KOPT-K1 (cell line): ENCODE measurements around the gene MAPT.
"Not testable (repeated sequence)": the region's sequence is repeated elsewhere in the genome, so short reads cannot be mapped to it uniquely, and the experiment has no call there.

Experiments
- H3K27ac ChIP-seq: fragments of 200-600 bp; sonication (generic); 2 replicates; pipeline ENCODE4 v1.5.1; 2016; ENCODE audit warnings: antibody characterized with exemption, mild to moderate bottlenecking, low read depth, low read length; ENCODE audit not compliant: poor library complexity, severe bottlenecking
- H3K36me3 ChIP-seq: fragments of 200-600 bp; sonication (generic); 2 replicates; pipeline ENCODE4 v1.5.1; 2017; ENCODE audit warnings: antibody characterized with exemption, mild to moderate bottlenecking, low read length, moderate library complexity; ENCODE audit not compliant: insufficient read depth
- H3K9me3 ChIP-seq: fragments of 200-600 bp; sonication (generic); 2 replicates; pipeline ENCODE4 v1.5.1; 2017; ENCODE audit warnings: antibody characterized with exemption, low read length, mild to moderate bottlenecking; ENCODE audit not compliant: insufficient read depth, poor library complexity, severe bottlenecking

MAPT gene

DNA sequence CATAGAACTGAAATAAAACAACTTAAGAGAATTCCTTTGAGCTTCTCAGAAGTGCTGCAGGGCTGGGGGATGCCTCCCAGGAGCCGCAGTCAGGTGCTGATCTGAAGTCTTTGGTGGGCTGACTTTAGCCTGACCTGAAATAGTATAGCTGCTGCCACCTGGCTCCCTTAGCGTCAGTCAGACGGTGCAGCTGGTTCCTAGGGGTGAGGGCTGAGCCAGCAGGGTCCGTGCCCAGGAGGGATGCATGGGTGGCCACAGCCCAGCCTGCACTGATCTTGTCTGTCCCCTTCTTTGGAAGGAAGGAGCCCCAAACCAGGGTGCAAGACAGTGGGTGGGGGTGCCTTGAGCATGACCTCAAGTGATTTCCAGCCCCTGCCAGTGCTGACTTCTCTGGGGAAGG, 11.5 kb downstream of the MAPT start:
- no peaks in the 10 kb centered on the region for H3K9me3 ChIP-seq
- no peak overlapping the region for H3K27ac ChIP-seq
- no peaks in the 10 kb centered on the region for H3K36me3 ChIP-seq

DNA sequence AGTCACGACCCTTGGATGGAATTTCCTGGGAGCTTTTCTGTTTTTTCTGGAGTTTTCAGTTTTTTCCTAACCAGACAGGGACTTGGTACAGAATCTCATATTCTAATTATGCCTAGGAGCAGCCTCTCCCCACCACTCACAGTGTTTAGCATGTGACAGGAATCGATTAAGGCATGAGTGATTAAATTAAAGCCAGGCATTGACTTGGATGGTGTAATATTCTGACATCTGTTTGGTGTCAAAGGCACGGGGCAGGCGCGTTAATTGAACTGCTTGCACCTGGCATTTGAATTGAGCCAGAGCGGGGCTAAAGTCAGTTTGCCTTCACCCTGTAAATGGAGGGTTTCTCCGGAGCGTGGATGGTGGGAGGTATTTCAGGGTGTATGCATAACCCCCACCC, 11.9 kb downstream of the MAPT start:
- Histone ChIP-seq H3K27ac (no peak overlapping the region), H3K36me3 (no peaks in the 10 kb centered on the region), H3K9me3 (no peaks in the 10 kb centered on the region)

DNA sequence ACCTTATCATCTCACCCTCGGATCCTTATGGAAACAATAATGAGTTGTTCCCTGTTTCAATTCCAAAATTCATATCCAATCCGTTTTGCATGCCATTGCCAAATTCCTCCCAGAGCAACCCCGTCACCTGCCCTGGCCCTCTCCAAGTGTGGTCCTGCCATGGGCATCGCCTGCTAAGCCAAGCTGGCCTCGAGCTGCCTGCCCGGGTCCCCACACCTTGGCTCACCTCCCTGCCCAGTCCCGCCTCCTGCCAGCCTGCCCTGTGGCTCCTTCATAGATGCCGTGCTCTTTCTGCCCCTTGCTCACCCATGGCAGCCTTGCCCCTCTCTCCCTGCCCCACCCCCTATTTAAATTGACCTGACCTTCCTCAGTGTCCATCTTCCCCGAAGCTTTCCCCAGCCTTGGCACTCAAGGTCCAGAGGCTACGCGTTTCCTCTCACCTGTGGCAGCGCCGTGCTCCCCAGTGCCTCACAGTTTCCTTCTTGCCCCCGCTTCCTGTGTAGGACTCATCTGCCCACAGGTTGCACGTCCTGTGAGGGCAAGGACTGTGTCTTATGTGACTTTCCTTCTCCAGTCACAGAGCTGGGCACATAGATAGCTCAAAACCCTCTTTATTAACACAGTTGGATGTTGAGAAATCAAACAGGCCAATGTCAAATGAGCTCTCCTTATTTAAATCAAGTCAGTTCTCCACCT, 12.7 kb downstream of the MAPT start:
- Histone ChIP-seq H3K27ac (no peak overlapping the region), H3K9me3 (peaks cover 2% of the 10 kb centered on the region), H3K36me3 (no peaks in the 10 kb centered on the region)

DNA sequence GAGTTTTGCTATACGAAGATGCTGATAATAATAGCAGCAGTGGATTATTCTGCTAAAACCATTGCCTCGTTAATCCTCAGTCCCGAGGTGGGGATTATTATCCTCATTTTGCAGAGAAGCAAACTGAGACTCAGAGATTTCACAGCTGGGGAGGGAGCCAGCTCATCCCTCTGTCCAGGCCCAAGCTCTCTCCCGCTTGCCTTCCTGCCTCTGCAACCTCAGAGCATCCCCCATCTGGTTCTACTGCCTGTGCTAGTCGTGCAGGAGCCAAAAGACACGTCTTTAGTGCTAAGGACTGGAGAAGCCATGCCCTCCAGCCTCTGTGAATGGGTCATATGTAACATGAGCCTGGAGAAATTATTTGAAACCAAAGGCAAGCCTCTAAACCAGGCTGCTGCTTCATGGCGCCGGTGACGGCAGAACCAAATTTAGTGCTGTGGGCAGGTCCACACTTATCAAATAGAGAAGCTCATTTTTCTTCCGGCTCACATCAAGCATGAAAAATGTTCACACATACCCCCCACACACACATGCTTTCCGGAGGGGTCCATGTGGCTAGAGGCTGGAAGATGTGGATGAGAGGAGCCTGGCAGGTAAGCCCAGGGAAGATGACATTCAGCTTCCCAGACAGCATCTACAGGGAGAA, 13.5 kb downstream of the MAPT start:
- Histone ChIP-seq H3K27ac (no peak overlapping the region), H3K9me3 (peaks cover 10% of the 10 kb centered on the region), H3K36me3 (no peaks in the 10 kb centered on the region)

DNA sequence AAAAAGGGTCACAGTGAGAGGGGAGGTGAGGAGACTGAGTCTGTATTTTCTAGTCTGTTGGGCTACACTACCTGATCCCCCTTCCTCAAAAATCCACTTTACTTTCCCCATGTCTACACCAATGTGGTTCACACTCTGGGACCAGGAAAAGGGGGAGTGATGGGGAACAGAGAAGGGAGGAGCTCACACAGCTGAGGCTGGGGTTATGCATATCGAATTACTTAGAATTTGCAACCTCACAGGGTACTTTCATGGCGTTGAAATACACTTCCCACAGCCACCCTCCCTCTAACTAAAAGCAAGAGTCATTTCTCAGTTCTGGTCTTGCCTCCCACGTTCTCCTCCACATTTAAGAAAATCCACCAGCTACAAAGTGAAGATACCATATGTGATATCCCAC, 14.1 kb downstream of the MAPT start:
- Histone ChIP-seq H3K27ac (no peak overlapping the region), H3K36me3 (no peaks in the 10 kb centered on the region), H3K9me3 (peaks cover 16% of the 10 kb centered on the region)

DNA sequence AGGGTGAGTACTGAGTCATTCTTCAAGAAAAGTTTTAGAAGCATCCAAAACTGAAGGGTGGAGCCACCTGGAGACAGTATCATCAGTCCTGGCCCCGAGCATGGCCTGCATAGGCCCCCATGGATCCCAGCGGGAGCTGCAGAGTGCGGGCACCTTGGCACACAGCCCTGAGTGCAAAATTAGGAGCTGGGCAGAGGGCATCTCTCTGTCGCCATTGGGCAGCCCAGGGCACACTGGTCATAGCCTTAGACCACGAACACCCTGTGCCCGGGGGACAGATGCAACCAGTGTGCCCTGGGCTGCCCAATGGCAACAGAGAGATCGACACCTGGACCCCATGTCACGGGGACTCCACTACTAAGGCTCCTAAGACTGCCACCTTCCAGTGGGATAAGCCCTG, 14.6 kb downstream of the MAPT start:
- Histone ChIP-seq H3K27ac (no peak overlapping the region), H3K36me3 (no peaks in the 10 kb centered on the region), H3K9me3 (peaks cover 20% of the 10 kb centered on the region)

DNA sequence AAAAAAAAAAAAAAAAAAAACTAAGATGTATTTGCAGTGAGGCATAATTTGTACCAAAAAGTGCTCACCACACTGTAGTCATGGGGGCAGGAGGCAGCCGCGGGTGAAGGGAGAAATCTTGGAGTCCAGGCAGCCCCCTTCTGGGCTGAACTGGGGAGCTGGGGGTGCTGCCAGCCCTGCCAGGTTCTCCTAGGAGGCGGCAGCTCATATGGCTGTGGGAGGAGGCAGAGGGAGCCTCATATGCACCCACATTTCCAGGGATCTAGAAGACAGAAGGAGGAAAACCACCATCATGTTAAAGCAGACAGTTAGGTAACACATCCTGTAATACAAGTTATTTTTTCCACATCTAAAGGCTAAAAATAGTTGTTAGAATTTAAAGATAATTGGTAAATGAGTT, 16.3 kb downstream of the MAPT start:
- Histone ChIP-seq H3K36me3 (no peaks in the 10 kb centered on the region), H3K27ac (no peak overlapping the region), H3K9me3 (peaks cover 20% of the 10 kb centered on the region)

DNA sequence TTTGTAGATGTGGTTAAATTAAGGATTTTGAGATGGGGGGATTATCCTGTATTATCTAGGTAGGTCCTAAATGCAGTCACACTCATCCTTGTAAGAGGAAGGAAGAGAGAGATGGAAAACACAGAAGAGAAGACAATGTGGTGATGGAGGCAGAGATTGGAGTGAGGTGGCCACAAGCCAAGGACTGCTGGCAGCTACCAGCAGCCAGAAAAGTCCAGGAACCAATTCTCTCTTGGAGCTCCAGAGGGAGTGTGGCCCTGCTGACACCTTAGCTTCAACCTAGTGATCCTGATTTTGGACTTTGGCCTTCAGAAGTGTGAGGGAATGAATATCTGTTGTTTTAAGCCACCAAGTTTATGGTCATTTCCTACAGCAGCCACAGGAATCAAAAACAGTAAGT, 18.0 kb downstream of the MAPT start:
- Histone ChIP-seq H3K9me3 (peaks cover 20% of the 10 kb centered on the region), H3K36me3 (no peaks in the 10 kb centered on the region), H3K27ac (no peak overlapping the region)

DNA sequence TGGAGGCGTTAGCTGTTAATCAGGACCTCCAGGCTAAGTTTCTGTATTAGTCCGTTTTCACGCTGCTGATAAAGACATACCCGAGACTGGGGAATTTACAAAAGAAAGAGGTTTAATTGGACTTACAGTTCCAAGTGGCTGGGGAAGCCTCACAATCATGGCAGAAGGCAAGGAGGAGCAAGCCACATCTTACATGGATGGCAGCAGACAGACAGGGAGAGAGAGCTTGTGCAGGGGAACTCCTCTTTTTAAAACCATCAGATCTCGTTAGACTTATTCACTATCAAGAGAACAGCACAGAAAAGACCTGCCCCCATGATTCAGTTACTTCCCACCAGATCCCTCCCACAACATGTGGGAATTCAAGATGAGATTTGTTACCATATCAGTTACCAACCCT, 18.7 kb downstream of the MAPT start:
- H3K9me3 ChIP-seq, result peaks cover 20% of the 10 kb centered on the region
- H3K27ac ChIP-seq, H3K36me3 ChIP-seq: not testable (repeated sequence)

DNA sequence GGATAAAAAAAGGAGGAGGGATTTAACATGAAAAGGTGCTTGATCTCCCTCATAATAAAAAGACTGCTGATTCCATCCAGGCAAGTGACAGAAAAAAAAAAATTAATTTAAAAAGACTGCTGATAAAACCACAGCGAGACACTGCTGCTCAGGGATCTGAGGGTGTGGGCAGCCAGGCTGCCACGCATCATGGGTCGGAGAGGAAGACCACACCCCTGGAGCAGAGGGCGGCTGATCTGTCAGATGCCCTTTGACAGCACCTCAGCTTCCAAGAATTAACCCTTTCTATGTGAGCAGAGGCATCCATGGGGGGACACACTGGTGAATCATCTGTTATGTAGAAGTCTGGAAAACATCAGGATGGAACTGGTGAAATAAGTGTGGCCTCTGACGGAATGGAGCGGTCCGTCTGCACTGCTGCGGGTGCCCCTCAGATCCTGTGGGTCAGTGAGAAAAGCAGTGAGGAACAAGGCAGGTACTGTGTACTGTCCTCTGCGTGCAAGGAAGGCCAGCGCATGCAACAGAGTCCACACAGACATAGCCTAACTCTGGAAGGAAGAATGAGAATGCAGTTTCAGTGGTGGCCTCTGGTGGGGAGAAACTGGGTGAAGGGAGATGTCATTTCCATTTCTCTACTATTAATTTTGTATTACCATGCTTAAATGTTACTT, 19.8 kb downstream of the MAPT start:
- Histone ChIP-seq H3K27ac (no peak overlapping the region), H3K36me3 (no peaks in the 10 kb centered on the region), H3K9me3 (peaks cover 20% of the 10 kb centered on the region)

DNA sequence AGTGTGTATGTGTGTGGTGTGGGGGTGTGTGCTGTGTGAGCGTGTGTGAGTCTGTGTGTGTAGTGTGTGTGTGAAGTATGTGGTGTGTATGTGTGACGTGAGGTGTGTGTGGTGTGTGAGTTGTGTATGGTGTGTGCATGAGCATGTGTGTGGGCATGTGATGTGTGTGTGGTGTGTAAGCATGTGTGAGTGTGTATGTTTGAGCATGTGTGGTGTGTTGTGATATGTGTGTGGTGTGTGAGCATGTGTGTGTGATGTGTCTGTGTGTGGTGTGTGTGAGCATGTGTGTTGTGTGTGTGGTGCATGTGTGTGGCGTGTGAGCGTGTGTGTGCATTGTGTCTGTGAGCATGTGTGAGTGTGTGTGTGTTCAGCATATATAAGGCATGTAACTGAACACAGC, 20.9 kb downstream of the MAPT start:
- H3K36me3 ChIP-seq, result no peaks in the 10 kb centered on the region
- peaks cover 20% of the 10 kb centered on the region for H3K9me3 ChIP-seq

DNA sequence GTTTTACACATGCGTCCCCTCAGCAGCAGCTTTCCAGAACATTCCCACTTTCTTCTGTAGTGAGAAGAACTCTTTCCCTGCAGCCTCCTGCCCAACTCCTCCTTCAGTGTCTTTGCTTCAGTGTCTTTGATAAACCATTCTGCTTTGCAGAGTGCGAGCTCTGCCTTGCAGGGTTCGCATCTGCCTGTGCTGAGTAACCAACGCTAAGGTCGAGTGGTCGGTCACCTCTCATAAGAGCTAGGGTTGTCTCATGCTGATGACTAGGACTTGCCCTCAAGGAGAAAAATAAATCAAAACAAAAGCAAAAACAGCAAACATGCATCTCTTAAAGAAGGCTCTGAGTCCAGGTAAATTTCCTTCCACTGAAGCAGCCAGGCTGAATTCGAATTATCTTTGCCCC, 22.7 kb downstream of the MAPT start:
- no peaks in the 10 kb centered on the region for H3K36me3 ChIP-seq
- H3K27ac ChIP-seq, result no peak overlapping the region
- H3K9me3 ChIP-seq, result peaks cover 18% of the 10 kb centered on the region

More for the DNA sequence above, 20.9 kb downstream of the MAPT start:
- H3K27ac ChIP-seq, result no peak overlapping the region

DNA sequence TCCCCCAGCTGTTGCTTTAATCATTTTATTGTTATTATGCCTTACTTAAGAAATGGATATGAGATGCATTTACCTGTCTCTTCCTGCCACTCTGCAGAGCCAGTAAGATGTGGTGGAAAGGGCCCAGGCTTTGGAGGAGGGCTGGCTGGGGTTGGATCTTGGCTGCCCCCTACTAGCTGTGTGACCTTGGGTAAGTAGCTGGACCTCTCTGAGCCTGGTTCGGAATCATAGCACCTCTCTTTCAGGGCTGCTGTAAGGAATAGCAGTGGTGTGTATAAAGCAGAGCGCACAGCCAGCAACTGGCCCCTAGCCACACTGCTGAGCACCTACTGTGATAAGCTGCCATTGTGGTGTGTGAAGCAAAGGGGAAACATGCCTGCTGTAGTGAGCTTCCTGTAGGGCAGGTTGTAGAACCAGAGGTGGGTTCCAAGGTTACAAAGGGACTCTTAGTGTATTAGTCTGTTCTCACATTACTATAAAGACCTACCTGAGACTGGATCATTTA, 23.9 kb downstream of the MAPT start:
- Histone ChIP-seq H3K27ac (no peak overlapping the region), H3K36me3 (no peaks in the 10 kb centered on the region), H3K9me3 (peaks cover 6% of the 10 kb centered on the region)

DNA sequence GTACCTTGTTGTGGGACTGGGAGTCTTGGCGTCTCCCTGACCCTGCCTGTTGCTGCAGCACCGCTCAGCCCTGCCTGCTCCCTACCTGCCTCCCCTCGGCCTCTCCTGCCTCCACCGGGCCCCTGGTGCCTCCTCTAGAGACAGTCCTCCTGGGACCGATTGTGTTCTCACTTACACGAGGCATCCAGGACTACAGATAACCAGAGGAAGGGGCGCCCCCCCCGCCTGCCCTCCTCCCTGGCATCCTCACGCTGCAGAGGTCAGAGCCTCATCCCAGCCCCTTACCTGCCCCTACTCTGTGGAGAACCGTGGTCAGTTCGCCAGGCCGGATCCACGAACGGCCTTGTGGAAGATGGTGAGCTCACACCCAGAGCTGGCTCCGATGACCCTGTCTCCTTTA, 24.8 kb downstream of the MAPT start:
- Histone ChIP-seq H3K9me3 (no peaks in the 10 kb centered on the region), H3K27ac (no peak overlapping the region), H3K36me3 (no peaks in the 10 kb centered on the region)

DNA sequence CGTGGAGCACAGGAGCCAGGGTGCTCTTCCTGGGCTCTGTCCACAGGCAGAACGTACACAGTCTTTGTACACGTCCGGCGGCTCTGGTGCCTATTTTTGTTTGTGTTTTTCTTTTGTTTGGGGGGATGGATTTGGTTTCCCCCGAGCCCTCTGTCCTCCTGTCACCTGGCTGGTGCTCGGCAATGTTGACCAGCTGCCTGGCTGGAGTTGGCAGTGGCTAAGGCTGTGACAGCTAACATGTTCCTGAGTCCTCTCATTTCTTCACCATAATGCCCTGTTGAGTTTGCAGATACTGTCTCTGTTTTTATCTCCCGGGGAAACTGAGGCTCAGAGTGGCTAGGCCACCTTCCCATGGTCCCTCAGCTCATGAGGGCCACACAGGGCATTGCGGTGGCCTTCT, 25.7 kb downstream of the MAPT start:
- no peak overlapping the region for H3K27ac ChIP-seq
- no peaks in the 10 kb centered on the region for H3K36me3 ChIP-seq
- no peaks in the 10 kb centered on the region for H3K9me3 ChIP-seq
